HEK293T (cell line): Measurements from ENCODE around the gene SIAH1.
"Not testable (repeated sequence)": the region's sequence is repeated elsewhere in the genome, so short reads cannot be mapped to it uniquely, and the experiment has no call there.

Source experiments
- CTCF ChIA-PET: fragments of 350-600 bp; formaldehyde crosslinking; extraction: SDS; loops from one replicate; lab custom pipeline; 2021; ENCODE audit warnings: antibody characterized with exemption, inconsistent platforms; lab: Yijun Ruan, JAX
- POLR2A ChIA-PET: fragments of 350-600 bp; formaldehyde crosslinking; extraction: SDS; loops from one replicate; lab custom pipeline; 2020; ENCODE audit warnings: antibody characterized with exemption, inconsistent platforms; lab: Yijun Ruan, JAX
- DNase-seq: peaks from one replicate; pipeline ENCODE4 v3.0.0; 2012; ENCODE audit warnings: mixed read lengths; ENCODE audit errors: extremely low spot score
- ARNT ChIP-seq: fragments of 450-650 bp; IDR thresholded peaks from 2 replicates; pipeline ENCODE4 v1.6.1; 2017; ENCODE audit warnings: mild to moderate bottlenecking
- BHLHE40 ChIP-seq: fragments of 450-650 bp; IDR thresholded peaks from 2 replicates; pipeline ENCODE4 v1.6.1; 2016; ENCODE audit warnings: mild to moderate bottlenecking, moderate library complexity, borderline replicate concordance
- CTBP1 ChIP-seq: fragments of 450-650 bp; IDR thresholded peaks from 2 replicates; pipeline ENCODE4 v1.6.1; 2016; ENCODE audit warnings: borderline replicate concordance
- ELF4 ChIP-seq: fragments of 450-650 bp; IDR thresholded peaks from 2 replicates; pipeline ENCODE4 v1.6.1; 2017; ENCODE audit warnings: antibody characterized with exemption
- FOXA1 ChIP-seq: fragments of 450-650 bp; IDR thresholded peaks from 2 replicates; pipeline ENCODE4 v1.6.1; 2016; ENCODE audit warnings: mild to moderate bottlenecking
- FOXK2 ChIP-seq: fragments of 450-650 bp; IDR thresholded peaks from 2 replicates; pipeline ENCODE4 v1.6.1; 2016; ENCODE audit warnings: mild to moderate bottlenecking
- FOXM1 ChIP-seq: fragments of 450-650 bp; IDR thresholded peaks from 2 replicates; pipeline ENCODE4 v1.6.1; 2017; ENCODE audit warnings: mild to moderate bottlenecking, borderline replicate concordance
- HDGF ChIP-seq: fragments of 450-650 bp; IDR thresholded peaks from 2 replicates; pipeline ENCODE4 v1.6.1; 2017; ENCODE audit warnings: antibody characterized with exemption, borderline replicate concordance
- L3MBTL2 ChIP-seq: fragments of 450-650 bp; conservative IDR thresholded peaks from 2 replicates; pipeline ENCODE4 v1.6.1; 2016; ENCODE audit warnings: mild to moderate bottlenecking
- LEF1 ChIP-seq: fragments of 450-650 bp; IDR thresholded peaks from 2 replicates; pipeline ENCODE4 v1.6.1; 2017; ENCODE audit warnings: mild to moderate bottlenecking, borderline replicate concordance
- NFRKB ChIP-seq: fragments of 450-650 bp; IDR thresholded peaks from 2 replicates; pipeline ENCODE4 v1.6.1; 2016; ENCODE audit warnings: mild to moderate bottlenecking, moderate library complexity
- SP1 ChIP-seq: fragments of 450-650 bp; IDR thresholded peaks from 2 replicates; pipeline ENCODE4 v1.6.1; 2017
- SUZ12 ChIP-seq: fragments of 450-650 bp; IDR thresholded peaks from 2 replicates; pipeline ENCODE4 v1.6.1; 2016; ENCODE audit warnings: mild to moderate bottlenecking
- TARDBP ChIP-seq: fragments of 450-650 bp; IDR thresholded peaks from 2 replicates; pipeline ENCODE4 v1.6.1; 2016
- ZNF384 ChIP-seq: fragments of 450-650 bp; IDR thresholded peaks from 2 replicates; pipeline ENCODE4 v1.6.1; 2016
- TF ChIP-seq, protein P1 (sequence below): fragments of 450-650 bp; IDR thresholded peaks from 2 replicates; pipeline ENCODE4 v1.6.1; 2016

SIAH1 gene

DNA sequence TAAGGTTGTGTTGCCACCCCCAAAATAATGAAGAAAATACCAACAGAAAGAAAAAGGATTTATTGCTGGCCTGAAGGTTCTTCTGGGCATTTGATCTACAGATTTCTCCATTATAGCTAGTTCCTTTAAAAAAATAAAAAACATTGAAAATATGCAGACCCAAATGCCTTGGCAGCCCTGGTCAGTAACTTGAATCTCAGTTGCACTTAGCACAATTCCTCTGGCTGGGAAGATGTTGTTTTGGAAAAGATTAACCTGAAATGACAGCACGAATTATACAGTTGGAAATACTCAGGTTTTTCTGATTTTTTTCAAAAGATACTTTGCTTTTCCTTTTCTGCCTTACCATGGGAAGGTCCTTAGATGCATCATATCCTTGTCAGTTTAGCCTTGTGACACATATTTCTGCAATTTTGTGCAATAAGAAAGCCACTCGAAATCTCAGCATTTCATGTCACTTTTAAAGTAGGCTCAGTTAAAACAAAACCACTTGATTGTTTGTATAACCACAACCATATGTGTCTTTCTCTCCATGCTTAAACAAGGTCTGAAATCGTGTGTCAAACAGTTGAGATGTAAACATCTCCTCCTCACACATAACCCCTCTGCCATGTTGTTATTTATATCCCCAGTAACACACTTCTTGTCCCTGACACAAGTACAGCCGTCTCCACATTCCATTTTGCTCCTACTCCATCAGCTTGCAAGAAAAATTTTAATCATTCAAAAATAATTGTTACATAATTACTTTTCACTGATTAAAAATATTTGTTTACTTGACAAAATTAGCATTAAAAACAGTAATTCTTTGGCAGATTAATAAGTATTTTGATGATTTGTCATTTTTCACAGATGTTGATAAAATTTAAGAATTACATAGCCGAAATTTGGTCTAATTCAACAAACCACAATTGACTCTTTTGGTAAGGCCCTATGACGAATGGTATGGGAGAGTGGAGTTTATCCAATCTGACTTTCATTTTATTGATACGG is 61.1 kb downstream of the SIAH1 start:
- ChIA-PET CTCF (no interaction called here), POLR2A (no interaction called here)
- TF ChIP-seq FOXM1 (no peak), TARDBP (no peak), CTBP1 (no peak), SP1 (no peak), ELF4 (no peak), SUZ12 (no peak), ZNF384 (no peak), FOXA1 (no peak), HDGF (no peak), BHLHE40 (no peak), L3MBTL2 (no peak)
- DNase-seq: no peak

DNA sequence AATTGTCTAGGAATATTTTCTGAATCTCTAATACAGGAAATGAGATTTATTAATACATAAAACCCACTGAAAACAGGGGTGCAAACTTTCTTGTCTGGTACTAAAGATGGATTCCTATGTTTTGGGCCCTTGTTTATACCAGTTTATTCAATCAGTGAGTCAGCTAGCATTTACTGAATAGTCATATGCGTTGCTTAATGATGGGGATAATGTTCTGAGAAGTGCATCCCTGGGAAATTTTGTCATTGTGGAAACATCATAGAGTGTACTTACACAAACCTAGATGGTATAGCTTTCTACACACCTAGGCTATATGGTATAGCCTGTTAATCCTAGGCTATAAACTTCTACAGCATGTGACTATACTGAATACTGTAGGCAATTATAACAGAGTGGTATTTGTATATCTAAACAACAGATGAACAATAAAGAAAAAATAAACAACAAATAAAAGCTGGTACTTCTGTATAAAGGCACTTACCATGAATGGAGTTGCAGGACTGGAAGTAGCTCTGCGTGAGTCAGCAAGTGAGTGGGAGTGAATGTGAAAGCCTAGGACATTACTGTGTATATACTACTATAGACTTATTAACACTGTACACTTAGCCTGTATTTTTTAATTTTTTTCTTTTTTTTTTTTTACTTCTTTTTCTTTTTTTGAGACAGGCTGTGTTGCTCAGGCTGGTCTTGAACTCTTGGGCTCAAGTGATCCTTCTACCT is 63.7 kb downstream of the SIAH1 start:
- ChIA-PET CTCF (interaction anchor here (0.6 kb wide), 1 partner anchor 159 kb away, joined by 3 read pairs; no protein-coding TSS in a partner anchor), POLR2A (no interaction called here)
- TF ChIP-seq CTBP1 (no peak), HDGF (no peak), BHLHE40 (no peak), SP1 (no peak), SUZ12 (no peak), L3MBTL2 (no peak), ELF4 (no peak), FOXK2 (no peak), ARNT (no peak), FOXM1 (no peak), NFRKB (no peak), TARDBP (no peak), FOXA1 (no peak), LEF1 (no peak), ZNF384 (no peak)
- TF ChIP-seq, protein P1, sequence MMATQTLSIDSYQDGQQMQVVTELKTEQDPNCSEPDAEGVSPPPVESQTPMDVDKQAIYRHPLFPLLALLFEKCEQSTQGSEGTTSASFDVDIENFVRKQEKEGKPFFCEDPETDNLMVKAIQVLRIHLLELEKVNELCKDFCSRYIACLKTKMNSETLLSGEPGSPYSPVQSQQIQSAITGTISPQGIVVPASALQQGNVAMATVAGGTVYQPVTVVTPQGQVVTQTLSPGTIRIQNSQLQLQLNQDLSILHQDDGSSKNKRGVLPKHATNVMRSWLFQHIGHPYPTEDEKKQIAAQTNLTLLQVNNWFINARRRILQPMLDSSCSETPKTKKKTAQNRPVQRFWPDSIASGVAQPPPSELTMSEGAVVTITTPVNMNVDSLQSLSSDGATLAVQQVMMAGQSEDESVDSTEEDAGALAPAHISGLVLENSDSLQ: no peak
- no peak for DNase-seq

DNA sequence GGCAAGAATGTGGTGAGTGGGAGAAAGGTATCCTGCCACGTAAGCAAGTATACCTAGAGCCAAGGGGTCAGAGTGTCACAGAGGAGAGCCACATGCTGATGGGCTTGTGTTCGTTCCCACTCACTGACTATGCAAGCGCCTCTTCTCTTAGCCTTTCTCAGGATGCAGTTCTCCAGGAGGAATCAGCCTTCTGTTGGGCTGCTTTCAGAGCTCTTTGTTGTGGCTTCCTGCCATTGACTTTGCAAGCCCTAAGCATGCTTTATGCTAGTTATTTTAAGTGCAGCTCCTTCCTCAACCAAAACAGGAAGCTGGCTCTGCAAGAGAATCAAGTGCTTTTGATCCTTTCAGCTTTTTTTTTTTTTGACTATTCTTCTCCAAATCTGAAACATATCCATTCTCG is 66.6 kb downstream of the SIAH1 start:
- ChIA-PET CTCF (interaction anchor here (0.6 kb wide), 1 partner anchor 12 kb away, joined by 3 read pairs; no protein-coding TSS in a partner anchor), POLR2A (no interaction called here)
- DNase-seq: no peak
- TF ChIP-seq FOXK2: no peak
- no peak for TF ChIP-seq LEF1
- TF ChIP-seq TARDBP: no peak
- TF ChIP-seq ELF4: no peak
- no peak for TF ChIP-seq L3MBTL2
- no peak for TF ChIP-seq HDGF
- TF ChIP-seq SP1: no peak
- TF ChIP-seq ARNT: no peak
- TF ChIP-seq FOXA1: no peak
- TF ChIP-seq SUZ12: no peak
- no peak for TF ChIP-seq ZNF384
- TF ChIP-seq BHLHE40: no peak
- TF ChIP-seq NFRKB: no peak
- TF ChIP-seq, protein P1: no peak
- no peak for TF ChIP-seq FOXM1
- no peak for TF ChIP-seq CTBP1

DNA sequence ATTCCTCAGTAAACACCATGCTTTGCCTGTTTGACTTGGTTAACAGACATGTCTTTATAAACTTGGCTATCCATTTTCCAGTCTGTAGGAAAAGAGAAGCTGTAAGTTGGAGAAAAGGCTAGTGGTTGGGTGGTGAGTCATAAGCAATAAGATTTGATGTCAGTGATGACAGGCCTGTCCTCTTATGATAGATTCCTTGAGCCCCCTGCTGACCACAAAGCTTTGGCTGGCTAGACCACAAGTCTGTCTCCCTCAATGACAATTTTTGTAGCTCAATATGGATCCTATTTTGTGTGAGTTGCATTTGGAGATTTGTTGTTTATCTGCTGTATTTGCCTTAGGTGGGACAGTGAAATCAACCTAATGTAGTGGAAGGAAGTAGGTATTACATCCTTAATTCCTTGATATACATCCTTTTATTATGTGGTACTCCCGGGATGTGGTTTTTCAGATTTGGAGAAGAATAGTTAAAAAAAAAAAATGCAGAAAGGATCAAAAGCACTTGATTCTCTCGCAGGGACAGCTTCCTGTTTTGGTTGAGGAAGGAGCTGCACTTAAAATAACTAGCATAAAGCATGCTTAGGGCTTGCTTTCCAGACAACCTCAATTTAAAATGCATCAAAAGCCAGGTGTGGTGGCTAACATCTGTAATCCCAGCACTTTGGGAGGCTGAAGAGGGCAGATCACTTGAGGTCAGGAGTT is 67.4 kb downstream of the SIAH1 start:
- POLR2A ChIA-PET: no interaction called here
- CTCF ChIA-PET: interaction anchor here (0.6 kb wide), 1 partner anchor 13 kb away, joined by 3 read pairs; no protein-coding TSS in a partner anchor
- TF ChIP-seq ZNF384 (no peak), L3MBTL2 (no peak), SP1 (no peak), FOXK2 (no peak), BHLHE40 (no peak)
- TF ChIP-seq, protein P1: 0 out of 2 replicates have a peak, but pooled peaks have one; percentile 20
- no peak for DNase-seq

DNA sequence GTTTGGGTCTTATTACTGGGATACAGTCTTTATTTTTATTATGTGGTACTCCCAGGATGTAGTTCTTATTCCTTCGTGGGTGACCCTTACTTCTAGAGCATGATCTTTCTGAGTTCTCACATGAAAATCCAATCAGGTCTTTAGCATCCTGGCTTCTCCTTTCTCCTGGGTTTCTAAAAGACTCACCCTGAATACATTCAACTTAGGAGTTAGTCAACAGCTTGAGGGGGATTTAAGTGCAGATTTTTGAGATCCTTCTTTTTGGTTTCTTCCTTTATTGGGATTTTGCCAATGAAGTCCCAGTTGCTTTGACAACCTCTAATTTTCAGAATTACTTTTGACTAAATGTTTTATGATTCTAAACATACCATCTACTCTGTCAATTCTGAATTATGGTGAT is 68.2 kb downstream of the SIAH1 start:
- TF ChIP-seq LEF1: no peak
- TF ChIP-seq ELF4: no peak
- TF ChIP-seq FOXA1: no peak
- no peak for TF ChIP-seq HDGF
- no peak for TF ChIP-seq FOXK2
- no peak for TF ChIP-seq BHLHE40
- TF ChIP-seq SUZ12: no peak
- no peak for TF ChIP-seq FOXM1
- no peak for TF ChIP-seq CTBP1
- no peak for TF ChIP-seq ZNF384
- TF ChIP-seq, protein P1: no peak
- TF ChIP-seq L3MBTL2: no peak
- TF ChIP-seq TARDBP: no peak
- TF ChIP-seq SP1: no peak
- TF ChIP-seq NFRKB: no peak
- no peak for TF ChIP-seq ARNT
- POLR2A ChIA-PET: no interaction called here
- CTCF ChIA-PET: no interaction called here
- DNase-seq: no peak

DNA sequence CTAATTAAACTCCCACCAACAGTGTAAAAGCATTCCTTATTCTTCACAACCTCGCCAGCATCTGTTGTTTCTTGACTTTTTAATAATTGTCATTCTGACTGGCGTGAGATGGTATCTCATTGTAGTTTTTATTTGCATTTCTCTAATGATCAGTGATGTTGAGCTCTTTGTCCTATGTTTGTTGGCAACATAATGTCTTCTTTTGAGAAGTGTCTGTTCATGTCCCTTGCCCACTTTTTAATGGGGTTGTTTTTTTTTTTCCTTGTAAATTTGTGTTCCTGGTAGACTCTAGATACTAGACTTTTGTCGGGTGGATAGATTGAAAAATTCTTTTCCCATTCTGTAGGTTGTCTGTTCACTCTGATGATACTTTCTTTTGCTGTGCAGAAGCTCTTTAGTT is 71.3 kb downstream of the SIAH1 start:
- POLR2A ChIA-PET, CTCF ChIA-PET, DNase-seq: not testable (repeated sequence)
